NCI-H526 treated with DMSO at 0.1 percent for 48 hours (cell line): ENCODE results near the gene HAUS5.
"Not testable (repeated sequence)": the region's sequence is repeated elsewhere in the genome, so short reads cannot be mapped to it uniquely, and the experiment has no call there.

Experiments
- DNase-seq: peaks from one replicate; lab custom pipeline; 2025; lab: John Stamatoyannopoulos, UW

Gene HAUS5

GRCh38 chr19:35642798-35643254, 30.3 kb downstream of the HAUS5 start:
- no peak for DNase-seq

GRCh38 chr19:35643255-35644205, 31.0 kb downstream of the HAUS5 start:
- DNase-seq = peak; percentile 89

- peak; percentile 97 for DNase-seq
Observed at GRCh38 chr19:35644206-35644986, 31.9 kb downstream of the HAUS5 start.

- peak; percentile 64 for DNase-seq
Observed at GRCh38 chr19:35644987-35645679, 32.6 kb downstream of the HAUS5 start.

- DNase-seq = no peak
Observed at GRCh38 chr19:35645680-35646511, 33.4 kb downstream of the HAUS5 start.

- DNase-seq = peak; percentile 99
Observed at GRCh38 chr19:35648017-35648961, 35.8 kb downstream of the HAUS5 start, which contains the start of gene COX6B1. TSS of gene COX6B1 (plus strand) at chr19:35648323. CDS start at chr19:35651244, 2,921 bp downstream.

GRCh38 chr19:35650581-35650980, 38.0 kb downstream of the HAUS5 start:
- no peak for DNase-seq

GRCh38 chr19:35654828-35655227, 42.3 kb downstream of the HAUS5 start:
- not testable (repeated sequence) for DNase-seq

GRCh38 chr19:35655600-35655999, 43.1 kb downstream of the HAUS5 start:
- no peak for DNase-seq

GRCh38 chr19:35656700-35657099, 44.2 kb downstream of the HAUS5 start:
- no peak for DNase-seq

GRCh38 chr19:35657904-35658700, 45.6 kb downstream of the HAUS5 start:
- DNase-seq = no peak

- DNase-seq = no peak
Observed at GRCh38 chr19:35661995-35662340, 49.4 kb downstream of the HAUS5 start.

- no peak for DNase-seq
Observed at GRCh38 chr19:35663981-35664380, 51.4 kb downstream of the HAUS5 start.

GRCh38 chr19:35665157-35665556, 52.6 kb downstream of the HAUS5 start:
- DNase-seq = no peak

GRCh38 chr19:35665604-35666003, 53.1 kb downstream of the HAUS5 start:
- DNase-seq = no peak

GRCh38 chr19:35666251-35666913, 53.8 kb downstream of the HAUS5 start, which contains the start of gene UPK1A:
TSS of gene UPK1A (plus strand) at chr19:35666517. CDS start at chr19:35666813, 296 bp downstream.
- DNase-seq = no peak

GRCh38 chr19:35669566-35669965, 57.0 kb downstream of the HAUS5 start:
- DNase-seq = no peak

GRCh38 chr19:35669974-35670373, 57.4 kb downstream of the HAUS5 start:
- DNase-seq = no peak

- no peak for DNase-seq
Observed at GRCh38 chr19:35670686-35671085, 58.2 kb downstream of the HAUS5 start.
